Tibial artery (tissue), 4 donors: ENCODE measurements around the gene SERPINA9.

Experiments used
- DNase-seq, 2 donors: peaks; one replicate each; pipeline ENCODE4 v3.0.0-alpha.2; 2019
- H3K27ac ChIP-seq, 2 donors: fragments of 200-600 bp; sonication (generic) in 1 of 2; 1 replicate in 1 of 2; 2 replicates in 1 of 2; pipeline ENCODE4 v1.5.1; 2018 to 2019; ENCODE audit warnings: mild to moderate bottlenecking in 1 of 2
- H3K27me3 ChIP-seq, 2 donors: fragments of 200-600 bp; sonication (generic) in 1 of 2; one replicate each; pipeline versions ENCODE4 v1.5.1 to v1.6.0; 2016 to 2019
- H3K36me3 ChIP-seq, 3 donors: fragments of 200-600 bp; sonication (generic) in 2 of 3; one replicate each; pipeline ENCODE4 v1.5.1; 2016 to 2019; ENCODE audit warnings: mild to moderate bottlenecking in 2 of 3
- H3K4me1 ChIP-seq, 4 donors: fragments of 200-600 bp; sonication (generic) in 2 of 4; 1 replicate in 3 of 4; 2 replicates in 1 of 4; pipeline ENCODE4 v1.5.1; 2016 to 2019
- H3K4me3 ChIP-seq, 2 donors: fragments of 200-600 bp; sonication (generic) in 1 of 2; 1 replicate in 1 of 2; 2 replicates in 1 of 2; pipeline ENCODE4 v1.5.1; 2018 to 2019; ENCODE audit warnings: mild to moderate bottlenecking in 2 of 2
- H3K9me3 ChIP-seq, 3 donors: fragments of 200-600 bp; sonication (generic) in 1 of 3; one replicate each; pipeline ENCODE4 v1.5.1; 2016 to 2019
- intact Hi-C: fragments of 100-400 bp; cut with DNase I; formaldehyde crosslinking; loops from one replicate; pipeline ENCODE4 v1.15.0; 2023; ENCODE audit warnings: low total_unique reads
- TF ChIP-seq, protein P1 (sequence below), 2 experiments: fragments of 200-600 bp in 1 of 2; fragments of 450-650 bp in 1 of 2; IDR thresholded peaks; one replicate each; pipeline ENCODE4 v1.5.1; 2017 to 2019; ENCODE audit warnings: antibody characterized with exemption in 2 of 2, mild to moderate bottlenecking in 1 of 2, moderate library complexity in 1 of 2

Gene SERPINA9

DNA sequence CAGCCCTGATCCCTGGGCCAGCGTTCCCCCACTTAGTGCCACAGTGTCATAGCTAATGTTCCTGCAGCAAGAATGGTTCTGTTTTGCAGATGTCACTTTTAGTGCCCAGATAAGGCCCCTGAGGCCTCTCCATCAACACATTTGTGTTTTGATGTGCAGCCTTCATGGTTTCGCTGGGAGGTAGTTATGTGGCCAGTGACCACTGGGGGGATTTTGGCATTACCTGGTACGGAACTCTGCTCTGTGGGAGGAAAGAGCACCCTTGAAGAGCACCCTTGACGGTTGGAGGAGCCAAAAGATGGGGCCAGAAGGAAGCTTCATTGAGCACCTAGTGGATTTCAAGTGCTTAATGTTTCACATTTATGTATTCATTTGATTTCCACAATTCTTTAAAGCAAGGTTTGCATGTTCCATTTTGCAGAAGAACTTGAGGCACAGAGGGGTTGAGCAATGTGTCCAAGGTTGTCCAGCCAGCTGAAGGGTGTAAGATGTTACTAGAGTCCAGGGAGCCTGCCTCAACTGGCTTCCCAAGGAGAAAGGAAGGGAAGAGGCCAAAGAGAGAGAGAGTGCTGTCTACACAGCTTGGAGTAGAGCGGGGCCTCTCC is 36.4 kb downstream of the SERPINA9 start:
- Histone ChIP-seq H3K9me3 (no peaks in the 10 kb centered on the region), H3K4me3 (no peak overlapping the region), H3K4me1 (no peaks in the 10 kb centered on the region), H3K27me3 (no peaks in the 10 kb centered on the region), H3K36me3 (no peaks in the 10 kb centered on the region), H3K27ac (no peak overlapping the region)
- DNase-seq = no peak
- intact Hi-C loops = no loop called here
- TF ChIP-seq, protein P1, sequence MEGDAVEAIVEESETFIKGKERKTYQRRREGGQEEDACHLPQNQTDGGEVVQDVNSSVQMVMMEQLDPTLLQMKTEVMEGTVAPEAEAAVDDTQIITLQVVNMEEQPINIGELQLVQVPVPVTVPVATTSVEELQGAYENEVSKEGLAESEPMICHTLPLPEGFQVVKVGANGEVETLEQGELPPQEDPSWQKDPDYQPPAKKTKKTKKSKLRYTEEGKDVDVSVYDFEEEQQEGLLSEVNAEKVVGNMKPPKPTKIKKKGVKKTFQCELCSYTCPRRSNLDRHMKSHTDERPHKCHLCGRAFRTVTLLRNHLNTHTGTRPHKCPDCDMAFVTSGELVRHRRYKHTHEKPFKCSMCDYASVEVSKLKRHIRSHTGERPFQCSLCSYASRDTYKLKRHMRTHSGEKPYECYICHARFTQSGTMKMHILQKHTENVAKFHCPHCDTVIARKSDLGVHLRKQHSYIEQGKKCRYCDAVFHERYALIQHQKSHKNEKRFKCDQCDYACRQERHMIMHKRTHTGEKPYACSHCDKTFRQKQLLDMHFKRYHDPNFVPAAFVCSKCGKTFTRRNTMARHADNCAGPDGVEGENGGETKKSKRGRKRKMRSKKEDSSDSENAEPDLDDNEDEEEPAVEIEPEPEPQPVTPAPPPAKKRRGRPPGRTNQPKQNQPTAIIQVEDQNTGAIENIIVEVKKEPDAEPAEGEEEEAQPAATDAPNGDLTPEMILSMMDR (IDR thresholded peaks at IDR 0.05) = no peak

DNA sequence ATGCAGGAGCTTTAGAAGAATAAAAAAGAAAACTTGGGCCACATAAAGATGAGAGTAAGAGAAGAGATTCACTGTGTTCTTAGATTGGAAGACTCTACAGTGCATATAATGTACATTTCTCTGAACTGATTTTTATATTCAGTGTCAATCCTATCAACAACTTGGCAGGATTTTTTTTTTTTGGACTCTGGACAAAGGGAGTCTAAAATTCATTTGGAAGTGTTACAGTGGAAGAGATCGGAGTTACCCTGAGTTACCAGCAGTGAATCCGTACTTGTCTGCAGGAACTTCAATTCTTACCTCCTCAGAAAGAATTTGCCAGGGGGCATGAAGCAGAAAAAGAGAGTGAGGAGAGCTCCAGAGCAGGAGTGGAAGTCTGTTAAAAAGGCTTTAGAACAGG is 47.4 kb downstream of the SERPINA9 start:
- intact Hi-C loops = no loop called here
- TF ChIP-seq, protein P1 (IDR thresholded peaks at IDR 0.05) = no peak
- no peaks in the 10 kb centered on the region for H3K27me3 ChIP-seq
- H3K4me3 ChIP-seq = no peak overlapping the region
- DNase-seq = no peak
- H3K36me3 ChIP-seq = no peaks in the 10 kb centered on the region
- no peak overlapping the region for H3K27ac ChIP-seq
- H3K9me3 ChIP-seq = no peaks in the 10 kb centered on the region
- H3K4me1 ChIP-seq = no peaks in the 10 kb centered on the region

DNA sequence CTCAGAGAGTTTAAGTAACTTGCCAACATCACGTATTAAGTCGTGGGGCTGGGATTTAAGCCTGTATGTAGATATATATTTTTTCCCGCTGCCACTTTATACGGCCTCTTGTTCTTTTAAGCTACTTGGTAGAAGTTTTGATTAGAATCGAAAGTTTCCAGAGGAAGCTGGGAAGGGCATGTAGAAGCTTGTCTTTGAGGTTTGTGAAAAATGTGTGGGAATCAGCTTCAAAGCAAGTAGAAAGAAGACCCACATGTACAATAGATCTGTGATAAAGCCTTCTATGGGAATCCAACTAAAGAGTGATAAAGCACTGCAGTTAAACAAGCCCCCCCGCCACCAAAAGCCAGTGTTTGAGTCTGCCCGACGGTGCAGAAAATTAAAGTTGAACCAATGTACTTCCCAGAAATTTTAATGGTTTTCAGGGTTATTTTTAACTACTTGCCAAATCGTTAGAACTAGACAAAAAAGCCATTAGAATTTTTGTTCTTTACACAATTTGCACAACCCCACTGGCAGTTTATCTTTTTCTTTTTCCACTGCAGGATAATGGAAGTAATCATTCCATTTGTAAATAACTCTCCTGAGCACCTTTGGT is 48.9 kb downstream of the SERPINA9 start:
- H3K36me3 ChIP-seq = no peaks in the 10 kb centered on the region
- no peak for DNase-seq
- H3K27ac ChIP-seq = no peak overlapping the region
- H3K9me3 ChIP-seq = no peaks in the 10 kb centered on the region
- no peaks in the 10 kb centered on the region for H3K4me1 ChIP-seq
- no peaks in the 10 kb centered on the region for H3K27me3 ChIP-seq
- no peak overlapping the region for H3K4me3 ChIP-seq
- TF ChIP-seq, protein P1 (IDR thresholded peaks at IDR 0.05) = no peak
- intact Hi-C loops = no loop called here

DNA sequence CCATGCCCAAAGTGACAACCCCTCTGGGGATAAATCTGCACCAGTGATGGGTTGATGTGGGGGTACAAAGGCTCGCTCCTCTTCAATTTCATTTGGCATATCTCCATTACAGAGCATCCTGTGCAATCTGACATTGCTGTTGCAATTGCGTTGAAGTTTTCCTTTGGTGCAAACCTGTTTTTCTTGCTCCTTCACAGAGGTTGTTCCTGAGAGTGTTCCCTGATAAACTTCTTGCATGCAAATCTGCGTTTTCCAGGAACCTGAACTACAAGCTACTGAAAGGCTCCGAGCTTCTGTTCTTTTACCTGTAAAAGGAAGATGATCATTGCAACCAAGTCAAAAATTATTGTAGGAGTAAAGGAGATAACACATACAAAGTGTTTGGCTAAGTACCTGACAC is 49.5 kb downstream of the SERPINA9 start:
- no peaks in the 10 kb centered on the region for H3K4me1 ChIP-seq
- no peak overlapping the region for H3K4me3 ChIP-seq
- no peaks in the 10 kb centered on the region for H3K9me3 ChIP-seq
- no peak overlapping the region for H3K27ac ChIP-seq
- no peaks in the 10 kb centered on the region for H3K27me3 ChIP-seq
- H3K36me3 ChIP-seq = no peaks in the 10 kb centered on the region
- TF ChIP-seq, protein P1 (IDR thresholded peaks at IDR 0.05) = no peak
- no peak for DNase-seq
- intact Hi-C loops = no loop called here

DNA sequence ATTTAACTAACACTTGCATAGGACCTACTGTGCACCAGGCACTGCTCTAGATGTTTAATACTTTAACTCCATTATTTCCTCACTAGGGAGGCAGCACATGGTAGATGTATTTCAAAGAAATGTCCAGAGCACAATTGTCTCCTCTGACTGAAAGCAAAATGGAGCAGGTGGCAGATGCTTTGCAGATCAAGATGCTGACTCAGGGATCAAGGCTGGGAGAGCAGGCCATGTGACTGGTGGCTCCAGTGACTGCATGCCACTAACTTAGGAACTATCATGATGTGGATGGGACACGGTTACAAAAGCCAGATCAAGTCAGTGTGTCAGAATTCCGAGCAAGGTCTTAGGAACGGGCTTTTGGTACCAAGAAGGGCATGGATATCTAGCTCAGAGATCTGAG is 51.6 kb downstream of the SERPINA9 start:
- no peaks in the 10 kb centered on the region for H3K9me3 ChIP-seq
- intact Hi-C loops = no loop called here
- DNase-seq = no peak
- TF ChIP-seq, protein P1 (IDR thresholded peaks at IDR 0.05) = no peak
- H3K4me3 ChIP-seq = no peak overlapping the region
- H3K27me3 ChIP-seq = no peaks in the 10 kb centered on the region
- no peaks in the 10 kb centered on the region for H3K36me3 ChIP-seq
- H3K27ac ChIP-seq = no peak overlapping the region
- H3K4me1 ChIP-seq = no peaks in the 10 kb centered on the region
